ENCODE measurements around the gene HELZ.
"Not testable (repeated sequence)": the region's sequence is repeated elsewhere in the genome, so short reads cannot be mapped to it uniquely, and the experiment has no call there.

HELZ gene

GRCh38 chr17:67186782-67187181 lies 58.2 kb downstream of the HELZ start:
- DNase-seq (ENCODE audit: low spot score) = no peak

DNA sequence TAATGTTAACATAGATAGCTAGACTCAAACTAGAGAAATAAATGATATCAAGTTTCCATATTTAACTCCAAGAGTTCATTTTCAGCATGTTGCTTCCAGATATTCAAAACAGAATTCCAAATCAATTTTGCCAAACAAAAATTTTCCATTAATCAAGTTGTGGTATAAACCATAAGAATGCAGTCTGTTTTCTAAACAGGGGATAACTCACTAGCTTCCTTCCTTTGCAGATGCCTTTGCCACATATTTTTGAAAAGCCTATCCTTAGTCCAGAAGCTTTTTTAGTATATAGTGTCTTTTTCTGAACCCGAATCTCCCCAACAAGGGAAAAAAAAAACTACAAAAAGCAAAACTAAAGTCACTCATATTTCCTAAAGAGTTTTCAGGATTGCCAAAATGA lies 61.5 kb downstream of the HELZ start:
- DNase-seq (ENCODE audit: low spot score) = no peak

DNA sequence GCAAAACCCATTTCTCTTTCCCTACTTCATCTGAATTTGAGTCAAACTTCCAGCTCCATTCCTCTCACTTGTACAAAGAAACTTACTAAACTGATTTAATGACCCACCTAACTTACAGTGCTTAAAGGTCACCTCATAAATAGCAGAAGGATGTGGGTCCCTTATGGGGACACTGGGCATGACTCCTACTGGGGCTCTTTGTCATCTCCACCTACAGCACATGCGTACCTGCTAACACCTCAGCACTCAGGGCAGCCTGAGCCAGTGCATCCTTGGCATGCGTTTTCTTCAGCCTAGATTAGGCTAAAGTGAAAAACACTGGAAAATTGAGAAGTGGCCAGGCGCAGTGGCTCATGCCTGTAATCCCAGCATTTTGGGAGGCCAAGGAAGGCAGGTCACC lies 63.2 kb downstream of the HELZ start:
- DNase-seq (ENCODE audit: low spot score) = no peak

DNA sequence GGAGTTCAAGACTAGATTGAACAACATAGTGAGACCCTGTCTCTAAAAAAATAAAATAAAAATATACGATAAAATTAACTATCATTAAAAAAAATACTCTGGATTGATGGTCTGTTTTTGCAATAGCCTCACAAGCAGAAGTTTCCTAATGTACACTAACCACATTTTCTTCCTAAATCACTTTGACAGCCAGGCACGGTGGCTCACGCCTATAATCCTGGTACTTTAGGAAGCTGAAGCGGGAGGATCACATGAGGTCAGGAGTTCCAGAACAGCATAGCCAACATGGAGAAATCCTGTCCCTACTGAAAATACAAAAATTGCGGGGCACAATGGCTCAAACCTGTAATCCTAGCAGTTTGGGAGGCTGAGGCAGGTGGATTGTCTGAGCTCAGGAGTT lies 64.7 kb downstream of the HELZ start:
- no peak for DNase-seq (ENCODE audit: low spot score)

GRCh38 chr17:67178555-67178954 lies 66.4 kb downstream of the HELZ start:
- DNase-seq (ENCODE audit: low spot score) = no peak

GRCh38 chr17:67177732-67178131 lies 67.3 kb downstream of the HELZ start:
- no peak for DNase-seq (ENCODE audit: low spot score)

GRCh38 chr17:67174190-67174589 lies 70.8 kb downstream of the HELZ start:
- no peak for DNase-seq (ENCODE audit: low spot score)

DNA sequence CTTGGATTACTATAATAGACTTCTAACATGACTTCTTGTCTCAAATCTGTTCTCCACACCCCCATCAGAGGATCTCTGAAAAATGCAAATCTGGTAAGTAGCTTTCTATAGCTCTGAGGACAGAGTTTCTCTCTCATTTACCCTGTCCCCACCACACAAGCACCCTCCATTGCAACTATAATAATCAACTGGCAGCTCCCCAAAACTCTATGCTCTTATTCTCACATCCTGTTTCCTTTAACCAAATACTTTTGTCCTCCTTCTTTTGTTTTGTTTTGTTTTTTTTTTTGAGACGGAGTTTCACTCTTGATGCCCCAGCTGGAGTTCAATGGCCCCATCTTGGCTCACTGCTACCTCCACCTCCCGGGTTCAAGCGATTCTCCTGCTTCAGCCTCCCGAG lies 73.4 kb downstream of the HELZ start:
- DNase-seq (ENCODE audit: low spot score) = no peak

GRCh38 chr17:67168496-67168895 lies 76.5 kb downstream of the HELZ start:
- no peak for DNase-seq (ENCODE audit: low spot score)

GRCh38 chr17:67165201-67165600 lies 79.8 kb downstream of the HELZ start:
- DNase-seq (ENCODE audit: low spot score) = no peak

DNA sequence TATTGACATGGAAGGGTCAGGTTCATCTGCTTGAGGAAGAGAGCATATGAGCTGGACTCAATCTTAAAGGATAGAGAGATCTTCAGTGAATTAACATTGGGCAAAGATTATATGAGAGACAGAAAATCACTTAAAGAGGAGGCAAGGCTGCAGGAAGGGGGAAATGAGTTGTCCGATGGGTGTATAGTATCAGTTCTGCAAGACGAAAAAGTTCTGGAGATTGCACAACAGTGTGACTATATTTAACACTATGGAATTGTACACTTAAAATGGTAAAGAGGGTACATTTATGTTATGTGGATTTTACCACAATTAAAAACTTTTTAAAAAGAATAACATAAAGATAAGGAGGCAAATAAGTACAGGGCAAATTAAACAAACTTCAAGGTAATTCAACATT lies 80.7 kb downstream of the HELZ start:
- no peak for DNase-seq (ENCODE audit: low spot score)

- DNase-seq (ENCODE audit: low spot score) = no peak
Observed at GRCh38 chr17:67162771-67163170, 82.2 kb downstream of the HELZ start.

- DNase-seq (ENCODE audit: low spot score) = no peak
Observed at GRCh38 chr17:67161573-67161972, 83.4 kb downstream of the HELZ start.

GRCh38 chr17:67160791-67161190 lies 84.2 kb downstream of the HELZ start:
- no peak for DNase-seq (ENCODE audit: low spot score)

- DNase-seq (ENCODE audit: low spot score) = peak; percentile 80
Observed at GRCh38 chr17:67157732-67158639, 87.0 kb downstream of the HELZ start.

GRCh38 chr17:67156269-67157199 lies 88.5 kb downstream of the HELZ start:
- DNase-seq (ENCODE audit: low spot score) = no peak

- DNase-seq (ENCODE audit: low spot score) = no peak
Observed at GRCh38 chr17:67152824-67153223, 92.2 kb downstream of the HELZ start.

DNA sequence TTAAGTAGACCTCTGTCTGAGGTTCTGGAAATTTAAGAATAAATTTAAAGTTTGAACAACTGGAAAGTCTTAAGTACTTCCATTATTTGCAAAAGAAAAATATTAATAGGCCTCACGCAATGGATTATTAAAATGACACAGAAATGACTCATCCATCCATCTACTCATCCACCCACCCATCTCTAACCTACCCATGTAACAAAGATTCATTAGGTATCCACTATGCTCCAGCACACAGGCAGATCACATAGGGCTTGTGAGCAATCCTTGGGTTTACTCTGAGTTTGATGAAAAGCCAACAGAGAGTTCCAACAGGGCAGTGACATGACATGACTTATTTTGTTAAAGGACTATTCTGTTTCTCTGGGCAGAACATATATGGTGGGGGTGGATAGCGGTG lies 93.3 kb downstream of the HELZ start:
- no peak for DNase-seq (ENCODE audit: low spot score)

DNA sequence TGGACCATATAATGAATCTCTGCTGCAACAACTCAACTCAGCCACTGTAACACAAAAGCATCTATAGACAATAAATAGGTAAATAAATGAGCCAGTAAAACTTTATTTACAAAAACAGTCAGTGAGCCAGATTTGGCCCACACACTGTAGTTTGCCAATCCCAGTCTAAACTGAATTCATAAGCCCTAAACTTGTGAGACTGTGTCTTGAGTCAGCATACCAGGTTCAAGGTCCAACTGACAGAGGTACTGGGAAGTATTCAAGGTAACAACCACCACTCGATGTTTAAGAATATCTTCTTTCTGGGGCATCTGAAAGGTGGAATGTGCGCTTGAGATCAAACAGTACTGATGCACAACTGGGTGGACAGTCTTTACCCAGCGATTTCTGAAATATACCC lies 94.2 kb downstream of the HELZ start:
- no peak for DNase-seq (ENCODE audit: low spot score)

- DNase-seq (ENCODE audit: low spot score) = no peak
Observed at GRCh38 chr17:67148352-67148751, 96.6 kb downstream of the HELZ start.

- DNase-seq (ENCODE audit: low spot score) = no peak
Observed at GRCh38 chr17:67145183-67145805, 99.7 kb downstream of the HELZ start.

DNA sequence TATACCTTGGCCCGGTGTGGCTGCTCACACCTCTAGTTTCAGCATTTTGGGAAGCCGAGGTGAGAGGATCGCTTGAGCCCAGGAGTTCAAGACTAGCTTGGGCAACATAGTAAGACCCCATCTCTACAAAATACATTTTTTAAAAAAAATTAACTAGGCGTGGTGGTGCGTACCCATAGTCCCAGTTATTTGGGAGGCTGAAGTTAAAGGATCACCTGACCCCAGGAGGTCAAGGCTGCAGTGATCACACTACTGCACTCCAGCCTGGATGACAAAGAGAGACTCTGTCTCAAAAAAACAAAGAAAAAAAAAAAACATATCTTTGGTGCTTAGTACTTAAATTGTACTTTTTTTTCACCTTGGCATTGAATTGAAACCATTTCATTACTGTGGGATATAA lies 101.7 kb downstream of the HELZ start:
- no peak for DNase-seq (ENCODE audit: low spot score)

- not testable (repeated sequence) for DNase-seq (ENCODE audit: low spot score)
Observed at GRCh38 chr17:67142030-67142429, 103.0 kb downstream of the HELZ start.
